ENCODE data around the gene PAQR9. TPM values are rescaled to one million over a fixed set of nuclear protein-coding genes. Genes with fewer than 3 reads are reported as not detected.

The PAQR9 gene
- total RNA-seq, 3 donors from 2014 or later = not detected

GRCh38 chr3:142931222-142931621 is 32.3 kb downstream of the PAQR9 start:
- Histone ChIP-seq H3K36me3 (no peaks in the 10 kb centered on the region), H3K27me3 (no peaks in the 10 kb centered on the region), H3K4me1 (no peaks in the 10 kb centered on the region), H3K9me3 (no peaks in the 10 kb centered on the region), H3K4me3 (no peak overlapping the region), H3K27ac (no peak overlapping the region)
- no peak for TF ChIP-seq POLR2A (IDR thresholded peaks at IDR 0.05)
- no peak for TF ChIP-seq CTCF (IDR thresholded peaks at IDR 0.05)
- no peak for TF ChIP-seq POLR2AphosphoS5 (IDR thresholded peaks at IDR 0.05)
- no peak for DNase-seq (ENCODE audit: low spot score in 2 of 2)
- intact Hi-C loops (cut with DNase I; ENCODE audit: low total_unique reads) = no loop called here

GRCh38 chr3:142930463-142930862 is 33.0 kb downstream of the PAQR9 start:
- H3K4me3 ChIP-seq = no peak overlapping the region
- no peak for TF ChIP-seq POLR2A (IDR thresholded peaks at IDR 0.05)
- no peak for TF ChIP-seq POLR2AphosphoS5 (IDR thresholded peaks at IDR 0.05)
- intact Hi-C loops (cut with DNase I; ENCODE audit: low total_unique reads) = no loop called here

GRCh38 chr3:142929890-142930289 is 33.6 kb downstream of the PAQR9 start:
- H3K4me1 ChIP-seq = no peaks in the 10 kb centered on the region
- no peaks in the 10 kb centered on the region for H3K9me3 ChIP-seq
- no peaks in the 10 kb centered on the region for H3K36me3 ChIP-seq
- intact Hi-C loops (cut with DNase I; ENCODE audit: low total_unique reads) = no loop called here
- no peaks in the 10 kb centered on the region for H3K27me3 ChIP-seq
- no peak overlapping the region for H3K27ac ChIP-seq
- no peak for TF ChIP-seq CTCF (IDR thresholded peaks at IDR 0.05)
- TF ChIP-seq POLR2A (IDR thresholded peaks at IDR 0.05) = no peak
- TF ChIP-seq POLR2AphosphoS5 (IDR thresholded peaks at IDR 0.05) = no peak
- no peak for DNase-seq (ENCODE audit: low spot score in 2 of 2)
- H3K4me3 ChIP-seq = no peak overlapping the region

More at GRCh38 chr3:142930463-142930862, 33.0 kb downstream of the PAQR9 start:
- DNase-seq (ENCODE audit: low spot score in 2 of 2) = no peak
- no peaks in the 10 kb centered on the region for H3K36me3 ChIP-seq
- H3K27ac ChIP-seq = no peak overlapping the region
- no peaks in the 10 kb centered on the region for H3K9me3 ChIP-seq
- no peaks in the 10 kb centered on the region for H3K4me1 ChIP-seq
- no peaks in the 10 kb centered on the region for H3K27me3 ChIP-seq

- H3K27ac ChIP-seq = no peak overlapping the region
- H3K4me3 ChIP-seq = no peak overlapping the region
- H3K4me1 ChIP-seq = no peaks in the 10 kb centered on the region
- TF ChIP-seq POLR2A (IDR thresholded peaks at IDR 0.05) (no peak), CTCF (IDR thresholded peaks at IDR 0.05) (no peak), POLR2AphosphoS5 (IDR thresholded peaks at IDR 0.05) (no peak)
- no peaks in the 10 kb centered on the region for H3K9me3 ChIP-seq
- H3K27me3 ChIP-seq = no peaks in the 10 kb centered on the region
- DNase-seq (ENCODE audit: low spot score in 2 of 2) = no peak
- intact Hi-C loops (cut with DNase I; ENCODE audit: low total_unique reads) = no loop called here
- H3K36me3 ChIP-seq = no peaks in the 10 kb centered on the region
Observed at GRCh38 chr3:142929109-142929508, 34.4 kb downstream of the PAQR9 start.

- no peak for DNase-seq (ENCODE audit: low spot score in 2 of 2)
- Histone ChIP-seq H3K4me3 (no peak overlapping the region), H3K4me1 (no peaks in the 10 kb centered on the region), H3K27ac (no peak overlapping the region), H3K36me3 (no peaks in the 10 kb centered on the region), H3K9me3 (no peaks in the 10 kb centered on the region), H3K27me3 (no peaks in the 10 kb centered on the region)
- intact Hi-C loops (cut with DNase I; ENCODE audit: low total_unique reads) = no loop called here
- TF ChIP-seq POLR2A (IDR thresholded peaks at IDR 0.05) (no peak), POLR2AphosphoS5 (IDR thresholded peaks at IDR 0.05) (no peak), CTCF (IDR thresholded peaks at IDR 0.05) (no peak)
Observed at GRCh38 chr3:142926368-142926944, 37.0 kb downstream of the PAQR9 start.

DNA sequence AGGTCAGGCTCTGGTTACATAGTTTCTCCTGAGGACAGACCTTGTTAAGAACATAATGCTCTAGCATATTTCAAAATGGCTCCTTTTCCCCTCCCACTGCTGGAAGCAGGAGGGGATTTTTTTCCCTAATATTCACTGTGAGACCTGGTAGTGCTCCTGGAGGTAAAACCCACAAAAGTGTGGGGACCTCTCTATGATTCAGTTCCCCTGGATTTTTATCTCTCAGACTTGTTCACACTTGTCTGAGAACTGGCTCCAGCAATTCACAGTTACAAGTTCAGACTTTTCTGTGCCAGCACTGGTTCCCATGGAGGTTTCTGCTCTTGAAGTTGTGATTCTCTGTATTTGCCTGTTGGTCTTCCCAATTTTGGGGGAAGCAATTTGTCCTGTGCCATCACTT is 38.3 kb downstream of the PAQR9 start:
- no peaks in the 10 kb centered on the region for H3K27me3 ChIP-seq
- H3K9me3 ChIP-seq = no peaks in the 10 kb centered on the region
- no peak for DNase-seq (ENCODE audit: low spot score in 2 of 2)
- no peaks in the 10 kb centered on the region for H3K36me3 ChIP-seq
- no peak overlapping the region for H3K27ac ChIP-seq
- no peaks in the 10 kb centered on the region for H3K4me1 ChIP-seq
- intact Hi-C loops (cut with DNase I; ENCODE audit: low total_unique reads) = no loop called here
- TF ChIP-seq POLR2A (IDR thresholded peaks at IDR 0.05) (no peak), POLR2AphosphoS5 (IDR thresholded peaks at IDR 0.05) (no peak)
- H3K4me3 ChIP-seq = no peak overlapping the region

All from breast epithelium (tissue), 4 donors.